Fibroblast of villous mesenchyme (primary cell): ENCODE measurements around the gene ZDHHC12. TPM values are rescaled to one million over a fixed set of nuclear protein-coding genes. Genes with fewer than 3 reads are reported as not detected.

ENCODE experiments used
- DNase-seq: peaks from one replicate; pipeline ENCODE4 v3.0.0-alpha.2; 2010; ENCODE audit warnings: low read depth
- H3K4me3 ChIP-seq: 2 replicates; pipeline ENCODE4 v1.5.1; 2011; ENCODE audit warnings: low read depth, mild to moderate bottlenecking, low read length
- CTCF ChIP-seq: IDR thresholded peaks from 2 replicates; pipeline ENCODE4 v1.5.1; 2012; ENCODE audit warnings: low read depth, mild to moderate bottlenecking, low read length; ENCODE audit not compliant: insufficient read depth
- total RNA-seq: library from RNA; depleted of rRNA; stranded (reverse); fragments of >200 nt; gene quantifications from 2 replicates; pipeline ENCODE4 v1.2.3, GENCODE V29; 2012

Gene ZDHHC12
- total RNA-seq, 1 donor, result 30.7 TPM

GRCh38 chr9:128712451-128713410 lies 11.2 kb downstream of the ZDHHC12 start:
- H3K4me3 ChIP-seq, result no peak overlapping the region
- DNase-seq, result no peak
- no peak for TF ChIP-seq CTCF

- no peak for TF ChIP-seq CTCF
- no peak overlapping the region for H3K4me3 ChIP-seq
- no peak for DNase-seq
Measured at GRCh38 chr9:128707446-128707845, 16.5 kb downstream of the ZDHHC12 start.

- TF ChIP-seq CTCF, result no peak
- no peak for DNase-seq
- H3K4me3 ChIP-seq, result no peak overlapping the region
Measured at GRCh38 chr9:128706671-128707381, 17.1 kb downstream of the ZDHHC12 start.

GRCh38 chr9:128706045-128706444 lies 17.9 kb downstream of the ZDHHC12 start:
- no peak for TF ChIP-seq CTCF
- H3K4me3 ChIP-seq, result no peak overlapping the region
- no peak for DNase-seq

- H3K4me3 ChIP-seq, result no peak overlapping the region
- DNase-seq, result no peak
- TF ChIP-seq CTCF, result no peak
Measured at GRCh38 chr9:128705051-128705965, 18.6 kb downstream of the ZDHHC12 start.

- no peak for DNase-seq
- no peak for TF ChIP-seq CTCF
- H3K4me3 ChIP-seq, result no peak overlapping the region
Measured at GRCh38 chr9:128704356-128704670, 19.6 kb downstream of the ZDHHC12 start.
